Endodermal cell (in vitro differentiated cells): ENCODE data around the gene QPRT. TPM values are rescaled to one million over a fixed set of nuclear protein-coding genes. Genes with fewer than 3 reads are reported as not detected.
"Not testable (repeated sequence)": the region's sequence is repeated elsewhere in the genome, so short reads cannot be mapped to it uniquely, and the experiment has no call there.

Source experiments
- DNase-seq: peaks from one replicate; pipeline ENCODE4 v3.0.0-alpha.2; 2017
- H3K27ac ChIP-seq: 2 replicates; pipeline ENCODE4 v1.5.1; 2013; ENCODE audit warnings: mild to moderate bottlenecking, low read depth, low read length, moderate library complexity
- H3K27me3 ChIP-seq: 2 replicates; pipeline ENCODE4 v1.6.1; 2013; ENCODE audit warnings: mild to moderate bottlenecking, low read length, moderate library complexity; ENCODE audit not compliant: insufficient read depth, control insufficient read depth, poor library complexity, severe bottlenecking
- H3K36me3 ChIP-seq: 2 replicates; pipeline ENCODE4 v1.7.0; 2013; ENCODE audit warnings: mild to moderate bottlenecking, low read length, moderate library complexity; ENCODE audit not compliant: control insufficient read depth, insufficient read depth
- H3K4me1 ChIP-seq: one replicate; pipeline ENCODE4 v1.7.0; 2013; ENCODE audit warnings: low read length; ENCODE audit not compliant: control insufficient read depth, insufficient read depth
- H3K4me3 ChIP-seq: 2 replicates; pipeline ENCODE4 v1.5.1; 2013; ENCODE audit warnings: mild to moderate bottlenecking, low read length, moderate library complexity
- H3K9ac ChIP-seq: 2 replicates; pipeline ENCODE4 v1.6.1; 2013; ENCODE audit warnings: mild to moderate bottlenecking, low read length, moderate library complexity; ENCODE audit not compliant: poor library complexity, severe bottlenecking; ENCODE audit errors: extremely low read depth
- H3K9me3 ChIP-seq: 2 replicates; pipeline ENCODE4 v1.6.1; 2013; ENCODE audit warnings: mild to moderate bottlenecking, low read length, moderate library complexity; ENCODE audit not compliant: control insufficient read depth
- H3K27ac Mint-ChIP-seq: 2 replicates; pipeline ENCODE4 v1.8.0; 2020; ENCODE audit warnings: mixed read lengths
- H3K27me3 Mint-ChIP-seq: 2 replicates; pipeline ENCODE4 v1.8.0; 2021; ENCODE audit warnings: mild to moderate bottlenecking, mixed read lengths; ENCODE audit not compliant: insufficient read depth
- H3K36me3 Mint-ChIP-seq: 2 replicates; pipeline ENCODE4 v1.8.0; 2020; ENCODE audit warnings: low read depth, mixed read lengths
- H3K4me1 Mint-ChIP-seq: 2 replicates; pipeline ENCODE4 v1.8.0; 2020; ENCODE audit warnings: mixed read lengths
- H3K4me3 Mint-ChIP-seq: 2 replicates; pipeline ENCODE4 v1.8.0; 2020; ENCODE audit warnings: mild to moderate bottlenecking, moderate library complexity, mixed read lengths
- H3K9me3 Mint-ChIP-seq: 2 replicates; pipeline ENCODE4 v1.8.0; 2020; ENCODE audit warnings: mild to moderate bottlenecking, mixed read lengths
- CTCF ChIP-seq: fragments of 200-600 bp; sonication (generic); conservative IDR thresholded peaks from 2 replicates; pipeline ENCODE4 v1.5.0; 2021; ENCODE audit warnings: antibody characterized with exemption, mild to moderate bottlenecking
- WGBS, 2 experiments: methylation state at CpG; one replicate each; pipeline versions ENCODE4 v1.1.5 to v1.1.7; 2013; ENCODE audit warnings: missing lambda C conversion rate in 2 of 2, mixed read lengths in 1 of 2; ENCODE audit not compliant: insufficient coverage in 1 of 2, insufficient read length in 1 of 2; 5-methylcytosine and 5-hydroxymethylcytosine counted together
- total RNA-seq, 2 donors: library from RNA; stranded (reverse); fragmentation: NEBNext Ultra II Directional in 1 of 2; extraction: Animal tissue kit (Norgen Biotek cat#: 25700) in 1 of 2; gene quantifications; 2 replicates in 1 of 2; 3 replicates in 1 of 2; pipeline ENCODE4 v1.2.1, GENCODE V29; 2021

QPRT gene
- total RNA-seq, 2 donors from 2014 or later: 92.3 to 109 TPM

GRCh38 chr16:29686740-29687332 lies 7.9 kb downstream of the QPRT start:
- Histone ChIP-seq H3K4me1 (no peaks in the 10 kb centered on the region), H3K27ac (peak overlapping the region; percentile 32), H3K27me3 (no peaks in the 10 kb centered on the region), H3K4me3 (no peak overlapping the region), H3K9me3 (peaks cover 14% of the 10 kb centered on the region), H3K36me3 (peaks cover 17% of the 10 kb centered on the region), H3K9ac (no peak overlapping the region)
- TF ChIP-seq CTCF: no peak
- 90 to 92% methylated on average over 9 of the region's 9 CpGs for WGBS, 2 experiments
- no peaks in the 10 kb centered on the region for H3K4me1 Mint-ChIP-seq
- H3K36me3 Mint-ChIP-seq: peaks cover 57% of the 10 kb centered on the region
- H3K27me3 Mint-ChIP-seq: no peaks in the 10 kb centered on the region
- H3K27ac Mint-ChIP-seq: peak overlapping the region; percentile 44
- H3K4me3 Mint-ChIP-seq: no peak overlapping the region
- peak; percentile 41 for DNase-seq
- H3K9me3 Mint-ChIP-seq: peaks cover 7% of the 10 kb centered on the region

GRCh38 chr16:29687755-29688154 lies 8.8 kb downstream of the QPRT start:
- Mint-ChIP-seq H3K27me3 (no peaks in the 10 kb centered on the region), H3K36me3 (peaks cover 54% of the 10 kb centered on the region), H3K9me3 (peaks cover 7% of the 10 kb centered on the region), H3K4me3 (no peak overlapping the region), H3K4me1 (no peaks in the 10 kb centered on the region), H3K27ac (peak overlapping the region; percentile 5)
- Histone ChIP-seq H3K36me3 (peaks cover 11% of the 10 kb centered on the region), H3K27ac (no peak overlapping the region), H3K4me3 (no peak overlapping the region), H3K27me3 (no peaks in the 10 kb centered on the region), H3K9ac (no peak overlapping the region), H3K9me3 (peaks cover 15% of the 10 kb centered on the region), H3K4me1 (no peaks in the 10 kb centered on the region)
- no peak for TF ChIP-seq CTCF
- WGBS, 2 experiments: 83 to 94% methylated on average over 2 of the region's 2 CpGs
- no peak for DNase-seq

- no peak overlapping the region for H3K27ac ChIP-seq
- Mint-ChIP-seq H3K4me3 (no peak overlapping the region), H3K9me3 (peaks cover 7% of the 10 kb centered on the region), H3K4me1 (no peaks in the 10 kb centered on the region), H3K27me3 (no peaks in the 10 kb centered on the region), H3K36me3 (peaks cover 52% of the 10 kb centered on the region), H3K27ac (no peak overlapping the region)
- 91 to 92% methylated on average over 5 of the region's 5 CpGs for WGBS, 2 experiments
- DNase-seq: peak; percentile 42
- H3K36me3 ChIP-seq: peaks cover 6% of the 10 kb centered on the region
- no peaks in the 10 kb centered on the region for H3K4me1 ChIP-seq
- TF ChIP-seq CTCF: no peak
- H3K9me3 ChIP-seq: peaks cover 15% of the 10 kb centered on the region
- H3K27me3 ChIP-seq: no peaks in the 10 kb centered on the region
- H3K4me3 ChIP-seq: no peak overlapping the region
- H3K9ac ChIP-seq: no peak overlapping the region
Measured at GRCh38 chr16:29688172-29688571, 9.2 kb downstream of the QPRT start.

- DNase-seq, H3K4me3 ChIP-seq, H3K4me1 ChIP-seq, H3K27ac ChIP-seq, H3K9ac ChIP-seq, H3K36me3 ChIP-seq, H3K9me3 Mint-ChIP-seq, H3K4me1 Mint-ChIP-seq, H3K27me3 ChIP-seq, H3K27me3 Mint-ChIP-seq, H3K4me3 Mint-ChIP-seq, H3K27ac Mint-ChIP-seq: not testable (repeated sequence)
- H3K9me3 ChIP-seq: peaks cover 15% of the 10 kb centered on the region
- WGBS, 2 experiments: 90 to 94% methylated on average over 22 to 23 of the region's 23 CpGs
- H3K36me3 Mint-ChIP-seq: peaks cover 48% of the 10 kb centered on the region
Measured at GRCh38 chr16:29689490-29690351, 10.7 kb downstream of the QPRT start.

GRCh38 chr16:29692606-29693005 lies 13.6 kb downstream of the QPRT start:
- H3K4me3 Mint-ChIP-seq, H3K9ac ChIP-seq, H3K27me3 ChIP-seq, DNase-seq, H3K27me3 Mint-ChIP-seq, H3K4me1 Mint-ChIP-seq, H3K27ac Mint-ChIP-seq, H3K4me1 ChIP-seq, H3K4me3 ChIP-seq, H3K27ac ChIP-seq: not testable (repeated sequence)
- Histone ChIP-seq H3K36me3 (peaks cover 15% of the 10 kb centered on the region), H3K9me3 (peaks cover 22% of the 10 kb centered on the region)
- Mint-ChIP-seq H3K9me3 (peaks cover 17% of the 10 kb centered on the region), H3K36me3 (peaks cover 57% of the 10 kb centered on the region)
- 97% methylated on average over 25 to 26 of the region's 26 CpGs for WGBS, 2 experiments
